GM21515 (cell line): Measurements from ENCODE around the gene TMEM126B.
"Not testable (repeated sequence)": the region's sequence is repeated elsewhere in the genome, so short reads cannot be mapped to it uniquely, and the experiment has no call there.

ENCODE experiments used
- ATAC-seq: cut with Tn5 transposase; IDR thresholded peaks from one replicate; pipeline ENCODE4 v1.9.1; 2021; ENCODE audit not compliant: unreplicated experiment

Gene TMEM126B

DNA sequence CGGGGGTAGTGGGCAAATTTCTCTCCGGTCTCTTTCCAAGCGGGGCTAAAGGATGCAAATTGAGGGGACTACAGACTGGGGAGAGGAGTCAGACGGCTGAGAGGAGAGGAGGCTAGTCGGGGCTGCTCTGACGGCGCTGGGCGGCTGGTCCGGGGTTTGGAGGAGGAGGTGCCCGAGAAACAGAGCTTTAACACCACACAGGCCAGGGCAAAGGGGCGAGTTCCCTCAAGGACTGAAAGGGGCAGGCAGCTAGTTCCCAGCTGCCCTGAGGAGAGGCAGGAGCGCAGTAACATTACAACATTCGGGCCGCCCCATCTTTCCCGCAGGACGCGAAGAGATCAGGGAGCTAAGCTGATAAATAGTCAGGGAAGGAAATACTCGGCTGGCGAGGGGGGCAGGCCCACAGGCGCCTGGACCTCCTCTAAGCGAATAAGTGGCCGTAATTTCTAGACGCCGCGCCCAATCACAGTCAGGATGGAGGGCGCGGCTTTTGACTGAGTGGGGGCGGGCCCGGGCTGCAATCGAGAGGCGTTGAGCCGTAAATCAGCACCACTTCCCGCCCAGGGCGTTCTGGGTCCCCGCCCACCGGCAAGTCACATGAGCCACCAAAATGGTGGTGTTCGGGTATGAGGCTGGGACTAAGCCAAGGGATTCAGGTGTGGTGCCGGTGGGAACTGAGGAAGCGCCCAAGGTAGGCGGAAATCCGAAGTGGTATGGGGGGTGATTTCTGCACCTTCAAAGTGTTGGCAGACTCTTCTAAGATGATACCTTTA is at the start of gene TMEM126B:
Gene TMEM126B (plus strand): TSS at position 596 of the 773 bp plus-strand sequence. CDS start 15 bp downstream, at position 611.
- ATAC-seq = peak; percentile 99

GRCh38 chr11:85582111-85582510 is 46.3 kb upstream of the TMEM126B start:
- no peak for ATAC-seq

GRCh38 chr11:85589373-85589772 is 39.0 kb upstream of the TMEM126B start:
- no peak for ATAC-seq

DNA sequence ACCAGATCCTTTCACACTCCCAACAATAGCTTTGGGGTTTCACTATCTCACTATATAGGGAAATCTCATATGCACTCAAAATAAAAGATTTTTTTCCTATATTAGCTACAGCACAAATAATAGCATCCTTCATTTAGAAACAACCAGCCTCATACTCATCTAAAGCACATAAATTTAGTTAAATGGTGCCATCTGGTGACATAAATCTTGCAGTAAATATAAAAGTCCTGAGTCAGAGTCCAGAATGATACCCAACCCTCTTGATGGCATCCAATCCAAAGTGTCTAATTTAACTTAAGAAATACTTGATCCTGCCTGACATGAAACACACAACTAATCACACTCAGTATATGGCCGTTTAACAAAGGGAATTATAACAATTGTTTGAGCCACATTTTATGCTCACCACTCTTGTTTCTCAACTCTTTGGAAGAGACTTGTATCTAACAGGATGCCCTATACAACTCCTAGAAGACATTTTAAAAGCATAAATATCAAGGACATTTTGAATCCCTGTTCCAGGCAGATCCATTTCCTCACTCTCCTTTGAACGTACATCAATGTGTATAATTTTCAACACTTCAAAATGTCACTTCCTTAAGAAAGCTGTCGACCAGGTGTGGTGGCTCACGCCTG is 37.4 kb upstream of the TMEM126B start:
- no peak for ATAC-seq

GRCh38 chr11:85595285-85595884 is 33.0 kb upstream of the TMEM126B start:
- ATAC-seq = no peak

- ATAC-seq = no peak
Observed at GRCh38 chr11:85596886-85597285, 31.5 kb upstream of the TMEM126B start.

DNA sequence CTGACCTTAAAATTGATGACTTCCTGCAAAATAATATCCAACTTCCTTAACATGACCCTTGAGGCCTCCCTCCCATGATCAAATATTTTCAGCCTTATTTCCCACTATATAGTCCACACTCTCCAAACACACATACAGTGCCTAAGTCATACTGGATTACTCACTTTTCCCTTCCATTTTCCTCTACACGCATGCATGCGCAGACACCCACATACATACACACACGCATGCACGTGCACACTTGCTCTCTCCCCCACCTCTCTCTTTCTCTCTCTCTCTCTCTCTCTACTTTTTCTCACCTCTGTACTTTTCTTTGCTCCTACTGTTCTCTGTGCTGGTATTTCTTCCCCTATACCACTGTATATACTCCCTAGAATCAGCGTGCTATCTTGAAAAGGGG is 29.3 kb upstream of the TMEM126B start:
- no peak for ATAC-seq

DNA sequence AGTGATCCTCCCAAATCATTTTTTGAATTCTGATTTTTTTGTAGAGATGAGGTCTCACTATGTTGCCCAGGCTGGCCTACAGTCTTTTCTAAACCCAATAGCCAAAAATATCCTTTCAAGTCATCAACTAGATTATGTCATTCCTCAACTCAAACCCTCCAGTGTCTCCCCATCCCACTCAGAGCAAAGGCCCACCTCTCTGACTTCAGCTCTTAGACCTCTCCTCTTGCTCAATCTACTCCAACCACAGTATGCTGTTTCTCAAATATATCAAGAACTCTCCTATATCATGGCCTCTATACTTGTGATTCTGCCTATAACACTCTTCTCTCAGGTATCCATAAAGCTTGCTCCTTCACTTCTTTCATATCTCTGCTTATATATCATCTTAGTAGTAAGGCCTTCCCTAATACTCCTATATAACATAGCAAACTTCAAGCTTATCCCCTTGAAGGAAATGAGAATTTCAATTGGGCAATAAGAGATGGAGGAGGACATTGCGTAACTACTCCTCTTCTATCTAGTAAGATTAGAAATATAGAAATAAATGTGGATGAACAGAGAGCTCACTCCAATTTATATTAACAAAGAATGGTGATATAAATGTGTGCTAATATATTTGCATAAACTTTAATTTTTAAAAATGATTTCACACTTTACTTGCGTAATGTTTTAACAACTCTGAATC is 25.7 kb upstream of the TMEM126B start:
- no peak for ATAC-seq

DNA sequence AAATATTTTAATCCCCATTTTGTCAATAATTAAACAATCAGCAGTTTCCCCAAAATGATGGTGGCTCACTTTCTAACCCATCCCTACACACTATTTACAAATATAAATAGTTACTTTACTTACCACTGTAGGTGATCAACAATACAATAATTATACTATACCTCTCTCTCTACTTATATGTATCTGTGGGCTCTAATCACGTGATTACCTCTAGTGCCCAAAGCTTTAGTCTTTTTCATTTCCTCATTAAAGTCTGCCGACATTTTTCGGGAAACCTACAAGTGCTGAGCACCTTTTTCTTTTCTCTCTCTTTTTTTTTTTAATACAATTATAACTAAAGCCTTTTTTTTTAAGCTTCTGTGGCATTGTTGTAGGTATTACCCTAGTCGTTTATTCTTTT is 25.2 kb upstream of the TMEM126B start:
- no peak for ATAC-seq

GRCh38 chr11:85606237-85606636 is 22.2 kb upstream of the TMEM126B start:
- not testable (repeated sequence) for ATAC-seq

DNA sequence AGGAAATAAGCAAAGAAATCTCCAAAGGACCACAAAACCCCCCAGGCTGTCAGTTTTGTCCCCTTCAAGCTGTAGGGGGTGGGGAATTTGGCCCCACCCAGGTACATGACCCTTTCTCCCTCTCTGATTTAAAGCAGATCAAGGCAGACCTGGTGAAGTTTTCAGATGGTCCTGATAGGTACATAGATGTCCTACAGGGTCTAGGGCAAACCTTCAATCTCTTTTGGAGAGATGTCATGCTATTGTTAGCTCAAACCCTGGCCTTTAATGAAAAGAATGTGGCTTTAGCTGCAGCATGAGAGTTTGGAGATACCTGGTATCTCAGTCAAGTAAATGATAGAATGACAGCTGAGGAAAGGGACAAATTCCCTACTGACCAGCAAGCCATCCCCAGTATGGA is 19.8 kb upstream of the TMEM126B start:
- ATAC-seq = not testable (repeated sequence)

DNA sequence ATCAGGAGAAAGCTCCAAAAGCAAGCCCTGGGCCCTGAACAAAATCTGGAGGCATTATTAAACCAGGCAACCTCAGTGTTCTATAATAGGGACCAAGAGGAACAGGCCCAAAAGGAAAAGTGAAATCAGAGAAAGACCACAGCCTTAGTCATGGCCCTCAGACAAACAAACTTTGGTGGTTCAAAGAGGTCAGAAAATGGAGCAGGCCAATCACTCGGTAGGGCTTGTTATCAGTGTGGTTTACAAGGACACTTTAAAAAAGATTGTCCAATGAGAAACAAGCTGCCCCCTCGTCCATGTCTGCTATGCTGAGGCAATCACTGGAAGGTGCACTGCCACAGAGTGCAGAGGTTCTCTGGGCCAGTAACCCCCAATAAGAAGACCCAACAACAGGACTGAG is 19.1 kb upstream of the TMEM126B start:
- ATAC-seq = not testable (repeated sequence)

- not testable (repeated sequence) for ATAC-seq
Observed at GRCh38 chr11:85611643-85612042, 16.8 kb upstream of the TMEM126B start.

GRCh38 chr11:85619499-85619898 is 8.9 kb upstream of the TMEM126B start:
- no peak for ATAC-seq

GRCh38 chr11:85620256-85620655 is 8.1 kb upstream of the TMEM126B start:
- ATAC-seq = no peak

GRCh38 chr11:85626496-85626895 is 1.9 kb upstream of the TMEM126B start:
- no peak for ATAC-seq

GRCh38 chr11:85627332-85627997 is 928 bp upstream of the TMEM126B start, which contains the start of gene DLG2:
DLG2 (minus strand) TSS chr11:85627344.
- peak; percentile 3 for ATAC-seq

DNA sequence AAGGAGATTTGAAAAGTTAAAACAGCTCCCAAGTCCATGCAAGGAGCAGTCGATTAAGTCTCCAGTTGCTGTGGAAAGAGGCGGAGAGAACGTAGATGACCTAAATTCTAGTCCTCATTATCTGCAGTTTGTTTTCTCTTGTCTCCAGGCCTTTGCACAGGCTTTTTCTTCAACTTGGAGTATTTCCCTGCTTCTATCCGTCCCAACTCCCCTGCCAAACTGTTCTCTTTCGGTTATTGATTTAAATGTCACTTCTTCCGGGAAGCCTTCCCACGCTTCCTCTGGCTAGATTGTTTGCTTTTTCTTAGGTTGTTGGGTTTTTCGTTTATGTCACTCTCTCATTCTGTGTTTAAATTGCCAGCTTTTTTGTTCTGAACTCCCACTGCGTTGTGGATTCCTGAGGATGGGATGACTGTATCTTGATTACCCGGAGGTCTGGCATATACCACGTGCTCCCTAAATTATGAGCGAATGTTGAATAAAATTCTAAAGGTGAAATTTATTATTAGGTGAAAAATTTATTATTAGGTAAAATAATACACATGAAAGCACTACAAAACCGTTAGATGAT is 463 bp downstream of the TMEM126B start:
- ATAC-seq = peak; percentile 9

- ATAC-seq = no peak
Observed at GRCh38 chr11:85634747-85635146, 6.4 kb downstream of the TMEM126B start.

DNA sequence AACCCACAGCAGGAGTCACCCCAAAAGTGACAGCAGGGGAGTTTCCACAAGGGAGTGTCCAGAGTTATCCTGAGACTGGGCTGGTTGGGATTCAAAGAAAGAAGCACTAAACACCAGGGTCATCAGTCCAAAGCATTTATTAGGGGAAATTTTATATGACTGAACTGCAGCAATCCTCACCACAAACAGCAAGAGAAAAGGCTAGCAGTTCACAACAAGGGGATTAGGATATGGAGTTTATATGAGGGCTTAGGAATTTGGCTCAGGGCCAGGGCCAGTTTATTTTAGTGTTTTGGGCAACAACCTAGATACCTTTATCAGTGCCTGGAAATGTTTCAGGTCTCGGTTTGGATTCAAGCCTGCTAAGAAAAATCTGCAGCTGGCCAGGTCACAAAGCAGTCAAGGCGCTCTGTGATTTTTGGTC is 14.8 kb downstream of the TMEM126B start:
- no peak for ATAC-seq
